ENCODE data around the gene ANK3.
A peak's percentile ranks its signal among the peaks of the same experiment; 100 is the strongest.

ANK3 gene

GRCh38 chr10:60009710-60010383 lies 379.8 kb downstream of the ANK3 start:
- no peak for DNase-seq

- no peak for DNase-seq
These were observed 380.4 kb downstream of the ANK3 start for GRCh38 chr10:60009276-60009675.

GRCh38 chr10:60008816-60009215 lies 380.9 kb downstream of the ANK3 start:
- DNase-seq = no peak

GRCh38 chr10:60006062-60006461 lies 383.6 kb downstream of the ANK3 start:
- DNase-seq = no peak

- no peak for DNase-seq
These were observed 385.8 kb downstream of the ANK3 start for GRCh38 chr10:60003651-60004523.

- DNase-seq = no peak
These were observed 388.9 kb downstream of the ANK3 start for GRCh38 chr10:60000747-60001146.

- DNase-seq = no peak
These were observed 391.7 kb downstream of the ANK3 start for GRCh38 chr10:59997827-59998525.

- DNase-seq = no peak
These were observed 393.8 kb downstream of the ANK3 start for GRCh38 chr10:59995862-59996261.

- no peak for DNase-seq
These were observed 395.7 kb downstream of the ANK3 start for GRCh38 chr10:59993931-59994330.

GRCh38 chr10:59991661-59992060 lies 398.0 kb downstream of the ANK3 start:
- peak; percentile 76 for DNase-seq

GRCh38 chr10:59991117-59991516 lies 398.6 kb downstream of the ANK3 start:
- DNase-seq = peak; percentile 27

GRCh38 chr10:59985639-59986038 lies 404.0 kb downstream of the ANK3 start:
- DNase-seq = no peak

- no peak for DNase-seq
These were observed 405.3 kb downstream of the ANK3 start for GRCh38 chr10:59984415-59984814.

GRCh38 chr10:59980356-59980755 lies 409.3 kb downstream of the ANK3 start:
- DNase-seq = no peak

- no peak for DNase-seq
These were observed 412.2 kb downstream of the ANK3 start for GRCh38 chr10:59977486-59977885.

GRCh38 chr10:59976909-59977308 lies 412.8 kb downstream of the ANK3 start:
- DNase-seq = no peak

All from NCI-H1436 (cell line).